Fibroblast of lung (primary cell): Measurements from ENCODE around the gene TBL3.

Experiments used
- EZH2 ChIP-seq: IDR thresholded peaks from 2 replicates; pipeline ENCODE4 v1.5.1; 2012; ENCODE audit warnings: low read length, control low read depth, mild to moderate bottlenecking; ENCODE audit errors: missing control alignments
- TF ChIP-seq, protein P1 (sequence below), 2 donors: IDR thresholded peaks in 1 of 2; conservative IDR thresholded peaks in 1 of 2; 1 replicate in 1 of 2; 2 replicates in 1 of 2; pipeline ENCODE4 v1.5.1; 2011 to 2012; ENCODE audit warnings: low read length in 2 of 2, control low read depth in 1 of 2, inconsistent platforms in 1 of 2, low read depth in 1 of 2, mild to moderate bottlenecking in 1 of 2

DNA sequence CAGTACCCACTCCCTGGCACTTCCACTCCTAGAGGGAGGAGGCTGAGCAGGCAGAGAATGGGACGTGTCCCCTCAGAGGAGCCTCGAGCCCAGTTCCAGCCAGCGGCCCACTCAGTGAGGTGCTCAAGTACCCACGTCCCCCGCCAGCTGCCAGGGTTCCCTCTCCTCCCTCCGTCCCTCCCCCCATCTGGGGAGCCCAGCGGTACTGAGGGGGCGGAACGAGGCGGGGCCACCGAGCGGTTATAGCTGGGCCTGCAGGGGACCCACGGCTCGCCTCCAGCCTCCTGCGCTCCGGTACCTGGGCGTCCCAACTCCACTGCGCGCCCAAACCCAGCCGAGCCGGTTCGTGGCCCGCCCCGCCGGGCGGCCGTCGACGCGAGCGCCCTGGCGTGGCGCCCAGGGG, 47.7 kb downstream of the TBL3 start, which contains the start of gene NPW:
- TF ChIP-seq, protein P1, sequence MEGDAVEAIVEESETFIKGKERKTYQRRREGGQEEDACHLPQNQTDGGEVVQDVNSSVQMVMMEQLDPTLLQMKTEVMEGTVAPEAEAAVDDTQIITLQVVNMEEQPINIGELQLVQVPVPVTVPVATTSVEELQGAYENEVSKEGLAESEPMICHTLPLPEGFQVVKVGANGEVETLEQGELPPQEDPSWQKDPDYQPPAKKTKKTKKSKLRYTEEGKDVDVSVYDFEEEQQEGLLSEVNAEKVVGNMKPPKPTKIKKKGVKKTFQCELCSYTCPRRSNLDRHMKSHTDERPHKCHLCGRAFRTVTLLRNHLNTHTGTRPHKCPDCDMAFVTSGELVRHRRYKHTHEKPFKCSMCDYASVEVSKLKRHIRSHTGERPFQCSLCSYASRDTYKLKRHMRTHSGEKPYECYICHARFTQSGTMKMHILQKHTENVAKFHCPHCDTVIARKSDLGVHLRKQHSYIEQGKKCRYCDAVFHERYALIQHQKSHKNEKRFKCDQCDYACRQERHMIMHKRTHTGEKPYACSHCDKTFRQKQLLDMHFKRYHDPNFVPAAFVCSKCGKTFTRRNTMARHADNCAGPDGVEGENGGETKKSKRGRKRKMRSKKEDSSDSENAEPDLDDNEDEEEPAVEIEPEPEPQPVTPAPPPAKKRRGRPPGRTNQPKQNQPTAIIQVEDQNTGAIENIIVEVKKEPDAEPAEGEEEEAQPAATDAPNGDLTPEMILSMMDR (conservative IDR thresholded peaks at IDR 0.05 in 1 of 2, IDR thresholded peaks at IDR 0.05 in 1 of 2; ENCODE audit: low read depth in 1 of 2, low read length in 2 of 2) = no peak
- TF ChIP-seq EZH2 = peak; percentile 25
